ENCODE results near the gene PARD3. TPM values are rescaled to one million over a fixed set of nuclear protein-coding genes. Genes with fewer than 3 reads are reported as not detected.

PARD3 gene
- total RNA-seq, 2 donors from 2014 or later, result 36.1 to 48.5 TPM

GRCh38 chr10:34219753-34220548 lies 595.1 kb downstream of the PARD3 start:
- no peak for DNase-seq
- H3K27ac ChIP-seq, result peak overlapping the region in 3 of 4 donors; percentile 27 to 50 (median 37)
- peaks cover 11% of the 10 kb centered on the region for H3K4me1 ChIP-seq
- no peaks in the 10 kb centered on the region for H3K27me3 ChIP-seq
- WGBS, 2 donors, result 61 to 68% methylated on average over 10 of the region's 10 CpGs
- TF ChIP-seq POLR2A (IDR thresholded peaks at IDR 0.05) (no peak), CTCF (IDR thresholded peaks at IDR 0.05) (no peak)
- H3K4me3 ChIP-seq, result no peak overlapping the region
- no peaks in the 10 kb centered on the region for H3K9me3 ChIP-seq
- ATAC-seq, result peak; percentile 40
- H3K36me3 ChIP-seq (replicated peaks in 1 of 2; ENCODE audit: insufficient read depth in 1 of 2, low read depth in 2 of 2), result no peaks in the 10 kb centered on the region
- intact Hi-C loops (cut with DNase I), result no loop called here

DNA sequence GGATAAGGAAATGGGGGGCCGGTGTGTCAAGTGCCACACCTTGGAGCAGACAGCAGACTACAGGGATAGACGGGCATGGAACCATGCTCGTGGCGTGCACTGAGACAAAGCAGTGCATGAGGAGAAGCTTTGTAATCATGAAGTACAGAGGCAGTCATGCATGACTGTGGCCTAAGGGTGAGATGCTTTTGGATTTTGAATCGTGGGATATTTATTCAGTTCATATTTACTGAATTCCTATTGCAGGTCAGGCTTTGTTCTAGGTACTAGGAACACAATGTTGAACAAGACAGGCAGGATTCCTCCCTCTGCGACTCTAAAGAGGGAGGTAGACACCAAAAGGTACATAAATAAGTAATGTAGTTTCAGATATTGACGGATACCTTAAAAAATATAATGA lies 597.6 kb downstream of the PARD3 start:
- Histone ChIP-seq H3K4me3 (no peak overlapping the region), H3K27me3 (no peaks in the 10 kb centered on the region), H3K27ac (no peak overlapping the region), H3K4me1 (peaks cover 10% of the 10 kb centered on the region), H3K36me3 (replicated peaks in 1 of 2; ENCODE audit: insufficient read depth in 1 of 2, low read depth in 2 of 2) (no peaks in the 10 kb centered on the region), H3K9me3 (no peaks in the 10 kb centered on the region)
- intact Hi-C loops (cut with DNase I), result no loop called here
- no peak for DNase-seq
- no peak for ATAC-seq
- TF ChIP-seq POLR2A (IDR thresholded peaks at IDR 0.05), result no peak
- no peak for TF ChIP-seq CTCF (IDR thresholded peaks at IDR 0.05)
- 86 to 87% methylated on average over 7 of the region's 7 CpGs for WGBS, 2 donors

DNA sequence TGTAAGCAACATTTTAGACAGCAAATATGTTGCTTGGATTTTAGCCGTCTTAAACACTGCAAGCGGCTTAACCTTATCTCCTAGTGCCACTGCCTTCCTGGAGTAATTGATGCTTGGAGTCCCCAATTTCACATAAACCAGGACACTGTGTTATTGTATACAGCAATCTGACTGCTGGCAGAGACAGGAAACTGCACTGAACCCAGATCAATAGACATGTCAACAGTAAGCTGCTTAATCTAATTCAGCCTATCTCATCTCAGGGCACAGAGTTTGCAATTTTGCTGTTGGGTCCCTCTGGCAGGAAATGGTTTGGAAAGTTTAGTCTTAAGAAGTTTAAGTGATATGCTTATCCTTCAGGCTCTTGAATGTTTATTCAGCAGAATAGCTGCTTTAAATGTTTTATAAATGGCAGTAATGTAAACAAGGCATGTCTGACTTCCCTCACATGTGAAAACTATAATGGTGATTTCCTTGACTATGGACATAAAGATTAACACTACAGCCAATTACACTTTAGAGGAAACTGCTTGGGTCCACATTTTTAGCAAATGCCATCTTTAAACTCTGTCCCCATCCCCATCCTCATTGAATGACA lies 598.6 kb downstream of the PARD3 start:
- DNase-seq (no peak), ATAC-seq (no peak)
- Histone ChIP-seq H3K27ac (no peak overlapping the region), H3K27me3 (no peaks in the 10 kb centered on the region), H3K9me3 (no peaks in the 10 kb centered on the region), H3K4me3 (no peak overlapping the region), H3K36me3 (replicated peaks in 1 of 2; ENCODE audit: insufficient read depth in 1 of 2, low read depth in 2 of 2) (no peaks in the 10 kb centered on the region), H3K4me1 (peaks cover 10% of the 10 kb centered on the region)
- 54 to 81% methylated on average over 2 of the region's 2 CpGs for WGBS, 2 donors
- intact Hi-C loops (cut with DNase I), result no loop called here
- TF ChIP-seq POLR2A (IDR thresholded peaks at IDR 0.05) (no peak), CTCF (IDR thresholded peaks at IDR 0.05) (no peak)

DNA sequence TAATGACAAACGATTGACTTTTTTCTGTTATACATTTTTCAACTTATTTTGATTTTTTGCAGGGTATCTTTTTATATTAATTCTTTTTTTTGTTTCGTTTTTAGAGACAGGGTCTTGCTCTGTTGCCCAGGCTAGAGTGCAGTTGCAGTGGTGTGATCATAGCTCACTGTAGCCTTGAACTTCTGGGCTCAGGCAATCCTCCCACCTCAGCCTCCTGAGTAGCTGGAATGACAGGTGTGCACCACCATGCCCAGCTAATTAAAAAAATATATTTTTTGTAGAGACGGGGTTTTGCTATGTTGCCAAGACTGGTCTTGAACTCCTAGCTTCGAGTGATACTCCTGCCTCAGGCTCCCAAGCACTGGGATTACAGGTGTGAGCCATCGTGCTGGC lies 601.3 kb downstream of the PARD3 start:
- TF ChIP-seq POLR2A (IDR thresholded peaks at IDR 0.05), result no peak
- no peak for TF ChIP-seq CTCF (IDR thresholded peaks at IDR 0.05)
- no peak for ATAC-seq
- no peak overlapping the region for H3K27ac ChIP-seq
- no peaks in the 10 kb centered on the region for H3K9me3 ChIP-seq
- no peak overlapping the region for H3K4me3 ChIP-seq
- 82 to 86% methylated on average over 5 of the region's 5 CpGs for WGBS, 2 donors
- no peak for DNase-seq
- intact Hi-C loops (cut with DNase I), result no loop called here
- no peaks in the 10 kb centered on the region for H3K36me3 ChIP-seq (replicated peaks in 1 of 2; ENCODE audit: insufficient read depth in 1 of 2, low read depth in 2 of 2)
- H3K27me3 ChIP-seq, result no peaks in the 10 kb centered on the region
- H3K4me1 ChIP-seq, result peaks cover 10% of the 10 kb centered on the region
